ENCODE data around the gene CDK1.

CDK1 gene

DNA sequence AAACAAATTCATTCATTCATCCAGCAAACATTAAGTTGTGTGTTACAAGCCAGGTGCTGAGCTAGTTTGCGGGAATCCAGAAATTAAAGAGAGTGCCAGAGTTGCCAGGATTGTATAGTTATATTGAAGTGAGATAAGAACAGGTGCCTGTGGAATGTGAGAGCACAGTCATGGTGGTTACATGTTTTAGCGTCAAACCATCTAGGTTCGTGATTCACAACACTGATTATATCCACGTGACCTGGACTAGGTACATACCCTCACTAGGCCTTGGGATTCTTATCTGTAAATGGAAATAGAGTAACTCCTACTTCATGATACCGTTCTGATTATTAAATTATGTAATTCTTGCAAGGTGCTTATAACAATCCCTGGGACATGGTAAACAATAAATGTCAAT lies 24.5 kb upstream of the CDK1 start:
- H3K9me3 Mint-ChIP-seq (ENCODE audit: low read depth) = no peaks in the 10 kb centered on the region
- H3K27me3 Mint-ChIP-seq = peaks cover 23% of the 10 kb centered on the region
- no peak overlapping the region for H3K27ac Mint-ChIP-seq
- H3K4me1 Mint-ChIP-seq (ENCODE audit: low read depth) = no peaks in the 10 kb centered on the region
- H3K4me3 Mint-ChIP-seq = no peak overlapping the region
- no peaks in the 10 kb centered on the region for H3K36me3 Mint-ChIP-seq

DNA sequence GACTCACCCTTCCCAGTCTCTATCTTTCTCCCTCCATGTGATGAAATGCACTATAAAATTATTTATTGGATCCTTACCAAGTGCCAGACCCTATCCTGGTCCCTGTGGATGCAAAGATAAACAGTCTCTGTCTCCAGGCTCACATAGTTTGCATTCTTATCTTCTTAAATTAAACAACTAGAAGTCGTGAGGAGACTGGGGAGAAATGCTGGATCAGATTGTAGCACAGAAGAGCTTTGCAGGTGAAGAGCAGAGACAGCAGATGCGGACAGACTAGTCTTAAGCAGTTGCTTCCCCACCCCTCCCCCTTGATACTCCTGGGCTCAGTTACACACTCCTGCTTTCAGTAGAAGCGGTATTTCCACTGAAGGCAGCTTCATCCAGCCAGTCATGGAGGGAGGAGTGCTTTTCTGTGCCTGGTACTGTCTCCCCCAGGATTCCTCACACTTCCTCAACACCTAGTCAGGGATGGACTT lies 20.8 kb upstream of the CDK1 start:
- H3K27ac Mint-ChIP-seq = no peak overlapping the region
- H3K36me3 Mint-ChIP-seq = no peaks in the 10 kb centered on the region
- no peak overlapping the region for H3K4me3 Mint-ChIP-seq
- H3K9me3 Mint-ChIP-seq (ENCODE audit: low read depth) = no peaks in the 10 kb centered on the region
- H3K27me3 Mint-ChIP-seq = peaks cover 14% of the 10 kb centered on the region
- H3K4me1 Mint-ChIP-seq (ENCODE audit: low read depth) = no peaks in the 10 kb centered on the region

DNA sequence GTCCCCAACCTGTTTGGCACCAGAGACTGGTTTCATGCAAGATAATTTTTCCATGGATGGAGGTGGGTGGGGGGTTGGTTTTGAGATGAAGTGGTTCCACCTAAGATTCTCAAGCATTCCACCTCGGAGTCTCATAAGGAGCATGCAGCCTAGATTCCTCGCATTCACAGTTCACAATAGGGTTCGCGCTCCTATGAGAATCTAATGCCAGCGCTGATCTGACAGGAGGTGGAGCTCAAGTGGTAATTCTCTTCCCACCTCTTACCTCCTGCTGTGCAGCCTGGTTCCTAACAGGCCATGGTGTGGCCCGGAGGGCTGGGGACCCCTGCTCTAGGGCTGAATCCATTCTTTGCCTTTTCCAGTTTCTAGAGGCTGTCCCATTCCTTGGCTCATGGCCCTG lies 19.1 kb upstream of the CDK1 start:
- no peak overlapping the region for H3K4me3 Mint-ChIP-seq
- H3K27me3 Mint-ChIP-seq = peaks cover 9% of the 10 kb centered on the region
- no peak overlapping the region for H3K27ac Mint-ChIP-seq
- H3K4me1 Mint-ChIP-seq (ENCODE audit: low read depth) = no peaks in the 10 kb centered on the region
- H3K36me3 Mint-ChIP-seq = no peaks in the 10 kb centered on the region
- H3K9me3 Mint-ChIP-seq (ENCODE audit: low read depth) = no peaks in the 10 kb centered on the region

DNA sequence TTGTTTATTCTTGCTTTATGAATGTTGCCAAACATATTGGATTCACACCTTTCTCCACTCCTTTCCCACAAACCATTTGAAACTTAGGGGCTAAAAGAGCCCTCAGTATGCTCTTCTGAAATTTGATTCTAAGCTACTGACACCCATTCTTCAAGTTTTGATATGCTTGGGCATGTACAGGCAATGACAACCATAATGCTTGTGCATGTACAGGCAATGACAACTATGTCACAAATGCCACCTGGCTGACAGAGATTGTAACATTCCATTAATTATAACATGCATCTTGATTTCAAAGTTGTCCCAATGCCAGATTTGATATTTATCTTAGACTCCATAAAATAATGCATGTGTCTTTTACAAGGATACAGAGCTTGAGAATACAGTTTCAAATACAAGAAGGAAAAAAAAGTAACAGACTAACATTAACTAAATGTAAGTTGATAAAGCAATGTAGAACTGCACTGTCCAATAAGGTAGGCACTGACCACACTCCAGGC lies 17.5 kb upstream of the CDK1 start:
- no peak overlapping the region for H3K4me3 Mint-ChIP-seq
- H3K9me3 Mint-ChIP-seq (ENCODE audit: low read depth) = no peaks in the 10 kb centered on the region
- no peaks in the 10 kb centered on the region for H3K4me1 Mint-ChIP-seq (ENCODE audit: low read depth)
- H3K36me3 Mint-ChIP-seq = no peaks in the 10 kb centered on the region
- H3K27ac Mint-ChIP-seq = no peak overlapping the region
- H3K27me3 Mint-ChIP-seq = peaks cover 6% of the 10 kb centered on the region

DNA sequence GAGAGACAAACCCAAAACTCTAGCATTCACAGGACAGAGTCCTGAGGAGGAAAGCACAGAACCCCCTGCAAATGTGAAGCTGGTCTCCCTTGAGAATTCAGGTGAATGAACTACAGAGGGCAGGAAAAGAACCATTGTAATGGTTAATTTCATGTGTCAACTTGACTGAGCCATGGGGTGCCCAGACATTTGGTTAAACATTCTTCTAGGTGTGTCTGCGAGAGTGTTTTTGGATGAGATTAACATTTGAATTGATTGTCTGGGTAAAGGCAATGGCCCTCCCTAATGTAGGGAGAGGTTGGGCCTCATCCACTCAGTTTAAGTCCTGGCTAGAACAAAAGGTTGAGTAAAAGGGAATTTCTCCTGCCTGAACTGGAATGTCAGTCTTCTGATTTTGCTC lies 15.7 kb upstream of the CDK1 start:
- H3K27me3 Mint-ChIP-seq = peaks cover 3% of the 10 kb centered on the region
- H3K36me3 Mint-ChIP-seq = no peaks in the 10 kb centered on the region
- H3K9me3 Mint-ChIP-seq (ENCODE audit: low read depth) = no peaks in the 10 kb centered on the region
- no peak overlapping the region for H3K27ac Mint-ChIP-seq
- no peaks in the 10 kb centered on the region for H3K4me1 Mint-ChIP-seq (ENCODE audit: low read depth)
- no peak overlapping the region for H3K4me3 Mint-ChIP-seq

DNA sequence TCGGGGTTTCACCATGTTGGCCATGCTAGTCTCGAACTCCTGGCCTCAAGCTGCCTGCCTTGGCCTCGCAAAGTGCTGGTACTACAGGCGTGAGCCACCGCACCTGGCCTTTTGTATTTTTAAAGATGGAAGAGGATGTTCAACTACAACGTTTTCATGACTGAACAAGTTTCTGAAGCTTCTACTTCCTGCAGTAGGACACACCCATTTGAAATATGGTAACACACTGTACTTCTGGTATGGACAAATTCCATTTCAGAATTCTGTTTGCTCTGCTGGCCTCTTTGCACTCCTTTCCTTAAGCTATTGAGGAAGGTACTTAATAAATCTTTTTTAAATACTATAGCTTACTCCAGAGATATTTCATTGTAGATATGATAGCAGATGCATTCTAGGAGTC lies 10.9 kb upstream of the CDK1 start:
- H3K4me1 Mint-ChIP-seq (ENCODE audit: low read depth) = no peaks in the 10 kb centered on the region

DNA sequence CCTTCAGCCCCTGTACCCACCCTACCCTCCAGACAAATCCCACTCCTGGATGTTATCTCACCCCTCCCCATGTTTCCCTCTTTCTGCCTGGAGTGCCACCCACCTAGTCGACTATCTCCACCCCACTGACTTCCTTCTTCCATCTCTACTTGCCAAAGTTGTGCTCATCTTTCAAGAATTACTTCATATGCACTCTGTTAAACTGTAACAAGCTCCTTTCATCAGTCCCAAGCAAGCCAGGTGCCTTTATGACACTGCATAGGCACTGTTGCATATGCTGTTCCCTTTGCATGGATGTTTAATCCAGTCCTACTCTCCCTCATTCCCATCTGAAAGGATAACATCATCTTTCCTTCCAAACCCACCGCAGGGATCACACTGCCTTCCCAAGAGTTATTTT lies 8.9 kb upstream of the CDK1 start:
- Mint-ChIP-seq H3K9me3 (ENCODE audit: low read depth) (no peaks in the 10 kb centered on the region), H3K4me1 (ENCODE audit: low read depth) (no peaks in the 10 kb centered on the region), H3K27me3 (peaks cover 8% of the 10 kb centered on the region), H3K4me3 (no peak overlapping the region), H3K27ac (no peak overlapping the region), H3K36me3 (peaks cover 3% of the 10 kb centered on the region)

More for the DNA sequence above, 10.9 kb upstream of the CDK1 start:
- H3K4me3 Mint-ChIP-seq = no peak overlapping the region
- H3K9me3 Mint-ChIP-seq (ENCODE audit: low read depth) = no peaks in the 10 kb centered on the region
- H3K27me3 Mint-ChIP-seq = peaks cover 5% of the 10 kb centered on the region
- no peak overlapping the region for H3K27ac Mint-ChIP-seq
- no peaks in the 10 kb centered on the region for H3K36me3 Mint-ChIP-seq

DNA sequence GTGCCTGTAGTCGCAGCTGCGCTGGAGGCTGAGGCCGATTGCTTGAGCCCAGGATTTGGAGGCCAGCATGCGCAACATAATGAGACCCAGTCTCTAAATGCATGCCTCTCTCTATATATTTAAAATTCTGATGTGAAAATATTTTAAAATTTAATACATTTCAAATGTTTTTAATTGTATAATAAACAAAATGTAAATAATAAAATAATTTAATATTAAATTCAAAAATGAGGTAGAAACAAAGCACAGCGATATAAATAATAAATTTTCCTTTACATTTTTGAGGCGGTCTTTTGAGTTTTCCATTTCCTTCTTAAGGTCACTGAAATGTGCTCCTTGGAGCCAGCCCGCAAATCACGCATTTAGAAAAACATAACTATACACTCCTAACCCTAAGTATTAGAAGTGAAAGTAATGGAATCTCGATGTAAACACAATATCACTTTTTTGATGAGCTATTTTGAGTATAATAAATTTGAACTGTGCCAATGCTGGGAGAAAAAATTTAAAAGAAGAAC lies 523 bp upstream of the CDK1 start:
- peaks cover 3% of the 10 kb centered on the region for H3K27me3 Mint-ChIP-seq
- peak overlapping the region; percentile 94 for H3K4me3 Mint-ChIP-seq
- H3K9me3 Mint-ChIP-seq (ENCODE audit: low read depth) = no peaks in the 10 kb centered on the region
- peaks cover 11% of the 10 kb centered on the region for H3K4me1 Mint-ChIP-seq (ENCODE audit: low read depth)
- H3K27ac Mint-ChIP-seq = no peak overlapping the region
- H3K36me3 Mint-ChIP-seq = peaks cover 5% of the 10 kb centered on the region

DNA sequence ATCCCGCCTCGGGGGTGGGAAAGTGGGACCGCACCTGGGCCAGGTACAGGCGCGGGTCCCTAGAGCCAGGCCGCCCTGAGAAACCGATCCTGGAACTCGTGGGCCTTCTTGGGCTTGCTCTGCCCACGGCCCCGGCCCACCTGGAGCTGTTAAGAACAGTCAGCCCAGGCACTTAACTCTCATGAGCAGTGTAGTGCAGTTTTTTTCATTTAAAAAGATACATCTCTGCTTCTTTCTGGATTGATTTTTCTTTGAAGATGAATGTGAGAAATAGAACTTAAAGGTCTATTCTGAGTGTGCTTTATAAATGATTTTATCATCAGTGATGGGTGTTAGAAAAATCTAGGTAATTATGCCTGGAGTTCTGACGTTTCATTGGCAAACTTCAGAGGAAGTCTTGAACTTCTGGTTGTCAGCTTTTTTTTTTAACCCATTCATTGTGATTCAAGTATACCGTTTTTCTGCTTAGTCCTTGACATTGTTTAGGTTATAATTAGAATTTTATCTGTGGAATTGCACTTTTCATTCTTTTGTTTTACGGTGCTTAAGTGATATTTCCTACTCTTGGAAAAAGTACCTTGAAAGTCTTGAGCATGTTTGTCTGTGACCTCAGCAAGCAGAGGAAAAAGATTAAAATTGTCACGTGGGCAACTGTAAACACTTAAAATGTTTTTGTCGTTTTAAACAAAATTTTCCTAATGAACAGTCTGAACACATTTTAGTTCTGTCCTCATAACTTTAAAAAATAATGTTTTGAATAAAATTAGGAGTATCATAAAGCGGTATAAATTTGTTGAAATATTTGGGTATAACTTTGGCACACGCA lies 906 bp downstream of the CDK1 start:
- Mint-ChIP-seq H3K4me3 (peak overlapping the region; percentile 94), H3K27me3 (peaks cover 2% of the 10 kb centered on the region), H3K9me3 (ENCODE audit: low read depth) (no peaks in the 10 kb centered on the region), H3K4me1 (ENCODE audit: low read depth) (peaks cover 11% of the 10 kb centered on the region), H3K27ac (peak overlapping the region; percentile 46), H3K36me3 (peaks cover 5% of the 10 kb centered on the region)

DNA sequence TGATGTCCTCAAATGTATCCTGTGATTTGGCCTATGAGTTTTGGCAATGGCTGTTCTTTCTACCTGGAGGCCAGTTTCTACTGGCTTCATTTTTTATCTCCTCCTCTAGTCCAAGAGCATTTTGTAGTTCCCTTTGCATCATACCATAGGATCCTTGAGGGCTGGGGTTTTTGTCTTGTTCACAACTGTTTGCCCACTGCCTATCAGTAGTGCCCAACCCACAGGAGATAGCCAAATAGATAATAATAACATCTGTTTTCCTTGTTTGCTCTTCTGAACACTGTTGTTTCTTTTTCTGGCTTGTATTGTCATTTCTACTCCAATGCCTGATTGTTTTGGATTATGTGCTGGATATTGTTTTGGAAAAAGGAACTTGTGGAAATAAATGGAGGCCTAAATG lies 3.4 kb downstream of the CDK1 start:
- H3K4me3 Mint-ChIP-seq = no peak overlapping the region
- H3K27me3 Mint-ChIP-seq = no peaks in the 10 kb centered on the region
- H3K27ac Mint-ChIP-seq = no peak overlapping the region
- no peaks in the 10 kb centered on the region for H3K36me3 Mint-ChIP-seq
- H3K9me3 Mint-ChIP-seq (ENCODE audit: low read depth) = no peaks in the 10 kb centered on the region
- peaks cover 11% of the 10 kb centered on the region for H3K4me1 Mint-ChIP-seq (ENCODE audit: low read depth)

DNA sequence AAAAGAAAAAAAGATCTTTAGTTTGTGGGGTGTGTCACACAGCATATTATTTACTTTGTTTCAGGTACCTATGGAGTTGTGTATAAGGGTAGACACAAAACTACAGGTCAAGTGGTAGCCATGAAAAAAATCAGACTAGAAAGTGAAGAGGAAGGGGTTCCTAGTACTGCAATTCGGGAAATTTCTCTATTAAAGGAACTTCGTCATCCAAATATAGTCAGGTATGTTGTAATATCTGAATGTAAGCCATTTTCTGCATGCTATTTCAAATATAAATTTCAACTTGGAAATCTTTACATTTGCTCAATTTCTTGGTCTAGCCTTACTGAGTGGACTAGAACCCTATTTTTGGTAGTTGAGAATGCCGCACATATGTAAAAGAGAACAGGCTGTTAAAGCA lies 6.4 kb downstream of the CDK1 start:
- Mint-ChIP-seq H3K4me3 (no peak overlapping the region), H3K9me3 (ENCODE audit: low read depth) (no peaks in the 10 kb centered on the region), H3K4me1 (ENCODE audit: low read depth) (peaks cover 3% of the 10 kb centered on the region), H3K27ac (no peak overlapping the region), H3K27me3 (no peaks in the 10 kb centered on the region), H3K36me3 (peaks cover 5% of the 10 kb centered on the region)

DNA sequence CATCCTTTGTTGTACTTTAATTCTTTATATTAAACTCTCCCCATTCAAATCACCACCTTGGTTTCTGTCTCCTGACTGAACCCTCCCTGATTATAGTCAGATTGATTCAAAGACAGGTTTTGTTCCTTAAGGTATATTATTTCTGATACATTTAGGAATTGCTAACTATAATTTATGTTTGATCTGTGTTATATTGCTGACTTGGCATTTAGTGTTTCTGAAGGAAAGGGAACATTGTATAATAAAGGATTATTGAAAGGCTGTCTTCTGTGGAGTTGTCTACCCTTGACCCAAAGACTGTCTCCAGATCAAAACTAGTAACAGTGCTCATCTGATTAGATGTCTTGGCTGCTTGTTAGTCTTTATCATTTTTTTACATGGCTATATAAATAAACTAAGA lies 10.3 kb downstream of the CDK1 start:
- Mint-ChIP-seq H3K36me3 (peaks cover 5% of the 10 kb centered on the region), H3K4me3 (no peak overlapping the region), H3K27ac (no peak overlapping the region), H3K4me1 (ENCODE audit: low read depth) (peaks cover 3% of the 10 kb centered on the region), H3K27me3 (no peaks in the 10 kb centered on the region), H3K9me3 (ENCODE audit: low read depth) (no peaks in the 10 kb centered on the region)

DNA sequence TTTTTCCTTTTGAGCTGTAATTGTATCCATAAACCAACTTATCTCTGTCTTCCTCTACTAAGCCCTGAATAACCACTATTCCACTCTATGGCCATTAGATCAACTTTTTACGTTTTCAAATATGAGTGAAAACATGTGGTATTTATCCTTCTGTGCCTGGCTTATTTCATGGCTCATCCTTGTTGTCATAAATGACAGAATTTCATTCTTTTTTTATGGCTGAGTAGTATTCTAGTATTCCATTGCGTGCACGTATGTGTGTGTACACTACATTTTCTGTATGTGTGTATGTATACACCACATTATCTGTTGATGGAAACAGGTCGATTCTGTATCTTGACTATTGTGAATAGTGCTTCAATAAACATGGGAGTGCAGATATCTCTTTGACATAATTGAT lies 11.1 kb downstream of the CDK1 start:
- Mint-ChIP-seq H3K4me1 (ENCODE audit: low read depth) (peaks cover 3% of the 10 kb centered on the region), H3K27ac (no peak overlapping the region), H3K36me3 (peaks cover 5% of the 10 kb centered on the region), H3K9me3 (ENCODE audit: low read depth) (no peaks in the 10 kb centered on the region), H3K27me3 (no peaks in the 10 kb centered on the region), H3K4me3 (no peak overlapping the region)

DNA sequence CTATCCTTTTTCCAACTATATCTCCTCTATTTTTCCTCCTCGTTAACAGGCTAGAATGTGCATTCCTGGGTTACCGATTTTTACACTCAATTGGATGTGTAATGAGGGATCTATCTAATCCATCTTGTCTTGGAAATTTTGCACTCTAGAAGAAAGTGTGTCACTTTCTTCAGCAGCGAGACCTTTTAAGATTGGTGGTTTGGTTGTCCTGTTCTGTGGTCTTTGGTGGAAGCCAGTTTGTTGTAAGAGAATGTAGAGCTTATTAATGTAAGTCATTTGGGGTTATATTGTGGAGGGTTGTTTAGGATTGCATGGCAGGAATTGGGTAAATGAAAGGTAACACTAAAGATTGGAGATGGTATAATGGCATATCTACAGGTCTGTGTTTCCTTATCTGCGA lies 16.7 kb downstream of the CDK1 start:
- H3K27ac Mint-ChIP-seq = no peak overlapping the region
- H3K36me3 Mint-ChIP-seq = no peaks in the 10 kb centered on the region
- H3K4me1 Mint-ChIP-seq (ENCODE audit: low read depth) = no peaks in the 10 kb centered on the region
- no peak overlapping the region for H3K4me3 Mint-ChIP-seq
- no peaks in the 10 kb centered on the region for H3K9me3 Mint-ChIP-seq (ENCODE audit: low read depth)
- no peaks in the 10 kb centered on the region for H3K27me3 Mint-ChIP-seq

DNA sequence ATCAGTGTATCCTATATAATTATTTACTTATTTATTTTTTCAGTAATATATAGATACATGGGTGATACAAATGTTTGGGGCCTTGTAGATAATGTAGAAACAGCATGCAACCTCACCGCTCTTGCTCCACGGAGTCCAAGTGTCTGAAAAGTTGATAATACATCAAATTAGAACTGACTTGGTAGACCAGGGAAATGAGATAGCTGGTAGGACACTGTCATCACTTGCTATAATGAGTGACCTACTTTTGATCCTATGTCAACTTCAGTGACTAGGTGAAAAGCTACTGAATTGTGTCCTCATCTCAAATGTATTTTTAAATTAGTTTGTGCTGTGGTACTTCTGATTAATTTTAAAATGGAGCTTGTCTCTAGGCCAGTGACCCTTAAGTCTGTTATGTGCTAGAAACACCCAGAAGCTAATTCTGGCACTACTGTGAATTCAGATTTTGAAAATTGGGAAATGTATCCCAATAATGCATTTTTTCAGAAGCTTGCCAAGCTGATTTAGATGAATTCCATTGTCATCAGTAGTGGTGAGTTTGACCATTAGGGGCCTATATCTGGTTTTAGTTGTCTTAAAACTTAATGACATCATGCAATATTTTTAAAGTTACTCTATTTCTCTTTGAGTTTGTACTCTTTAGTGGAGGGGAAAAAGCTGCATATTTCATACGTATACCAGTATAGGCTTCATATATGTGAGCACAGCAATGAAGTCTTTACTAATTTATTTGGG lies 17.4 kb downstream of the CDK1 start:
- Mint-ChIP-seq H3K4me3 (no peak overlapping the region), H3K36me3 (no peaks in the 10 kb centered on the region), H3K9me3 (ENCODE audit: low read depth) (no peaks in the 10 kb centered on the region), H3K27ac (no peak overlapping the region), H3K4me1 (ENCODE audit: low read depth) (no peaks in the 10 kb centered on the region), H3K27me3 (no peaks in the 10 kb centered on the region)

Measured in activated naive CD8-positive, alpha-beta T cell (primary cell).